Measurements from ENCODE around the gene SURF6. TPM values are rescaled to one million over a fixed set of nuclear protein-coding genes. Genes with fewer than 3 reads are reported as not detected.

SURF6 gene
- total RNA-seq, 3 donors from 2014 or later (not counting 1 experiment from before 2014, with no cell fraction given), result 13.8 to 23.5 (median 21.3) TPM

GRCh38 chr9:133361507-133362092, 25.6 kb upstream of the SURF6 start:
- Histone ChIP-seq H3K4me1 (ENCODE audit: control insufficient read depth, insufficient read depth, low read length) (peaks cover 22% of the 10 kb centered on the region), H3K9me3 (ENCODE audit: control insufficient read depth, insufficient read depth, low read length) (no peaks in the 10 kb centered on the region), H3K27ac (ENCODE audit: low read length) (no peak overlapping the region), H3K36me3 (ENCODE audit: control insufficient read depth, insufficient read depth, low read length) (peaks cover 62% of the 10 kb centered on the region), H3K27me3 (ENCODE audit: control insufficient read depth, insufficient read depth, low read length) (no peaks in the 10 kb centered on the region), H3K4me3 (ENCODE audit: low read length) (no peak overlapping the region)
- H3K36me3 Mint-ChIP-seq, result peaks cover 7% of the 10 kb centered on the region
- H3K27ac Mint-ChIP-seq, result peak overlapping the region; percentile 29 to 64
- intact Hi-C loops (cut with micrococcal nuclease), result no loop called here
- no peak overlapping the region for H3K4me3 Mint-ChIP-seq
- no peaks in the 10 kb centered on the region for H3K27me3 Mint-ChIP-seq (ENCODE audit: low read depth in 2 of 2)
- peaks cover 21 to 44% of the 10 kb centered on the region in 2 donors for H3K4me1 Mint-ChIP-seq
- no peak for DNase-seq
- TF ChIP-seq CTCF (IDR thresholded peaks at IDR 0.05), result no peak
- no peak for ATAC-seq
- no peaks in the 10 kb centered on the region for H3K9me3 Mint-ChIP-seq
- 90% methylated on average over 13 of the region's 13 CpGs for WGBS (ENCODE audit: insufficient coverage)

GRCh38 chr9:133360400-133361393, 24.7 kb upstream of the SURF6 start:
- TF ChIP-seq CTCF (IDR thresholded peaks at IDR 0.05), result no peak
- H3K4me1 ChIP-seq (ENCODE audit: control insufficient read depth, insufficient read depth, low read length), result peaks cover 26% of the 10 kb centered on the region
- peaks cover 53% of the 10 kb centered on the region for H3K36me3 ChIP-seq (ENCODE audit: control insufficient read depth, insufficient read depth, low read length)
- Mint-ChIP-seq H3K4me3 (no peak overlapping the region), H3K36me3 (peaks cover 7% of the 10 kb centered on the region), H3K27me3 (ENCODE audit: low read depth in 2 of 2) (no peaks in the 10 kb centered on the region), H3K4me1 (peaks cover 21 to 47% of the 10 kb centered on the region in 2 donors), H3K9me3 (no peaks in the 10 kb centered on the region), H3K27ac (peak overlapping the region; percentile 29 to 64)
- DNase-seq (no peak), ATAC-seq (no peak)
- 87% methylated on average over 21 of the region's 21 CpGs for WGBS (ENCODE audit: insufficient coverage)
- no peak overlapping the region for H3K27ac ChIP-seq (ENCODE audit: low read length)
- intact Hi-C loops (cut with micrococcal nuclease), result no loop called here
- no peak overlapping the region for H3K4me3 ChIP-seq (ENCODE audit: low read length)
- H3K9me3 ChIP-seq (ENCODE audit: control insufficient read depth, insufficient read depth, low read length), result no peaks in the 10 kb centered on the region
- no peaks in the 10 kb centered on the region for H3K27me3 ChIP-seq (ENCODE audit: control insufficient read depth, insufficient read depth, low read length)

- intact Hi-C loops (cut with micrococcal nuclease), result no loop called here
- Mint-ChIP-seq H3K4me1 (peaks cover 21 to 47% of the 10 kb centered on the region in 2 donors), H3K4me3 (no peak overlapping the region), H3K9me3 (no peaks in the 10 kb centered on the region), H3K36me3 (peaks cover 7% of the 10 kb centered on the region), H3K27me3 (ENCODE audit: low read depth in 2 of 2) (no peaks in the 10 kb centered on the region), H3K27ac (peak overlapping the region; percentile 77 to 87)
- no peak for TF ChIP-seq CTCF (IDR thresholded peaks at IDR 0.05)
- H3K27me3 ChIP-seq (ENCODE audit: control insufficient read depth, insufficient read depth, low read length), result no peaks in the 10 kb centered on the region
- no peaks in the 10 kb centered on the region for H3K9me3 ChIP-seq (ENCODE audit: control insufficient read depth, insufficient read depth, low read length)
- ATAC-seq, result no peak
- 89% methylated on average over 20 of the region's 20 CpGs for WGBS (ENCODE audit: insufficient coverage)
- H3K27ac ChIP-seq (ENCODE audit: low read length), result no peak overlapping the region
- peak in 1 of 2 donors; percentile 50 for DNase-seq
- H3K4me1 ChIP-seq (ENCODE audit: control insufficient read depth, insufficient read depth, low read length), result peaks cover 37% of the 10 kb centered on the region
- no peak overlapping the region for H3K4me3 ChIP-seq (ENCODE audit: low read length)
- peaks cover 43% of the 10 kb centered on the region for H3K36me3 ChIP-seq (ENCODE audit: control insufficient read depth, insufficient read depth, low read length)
Observed at GRCh38 chr9:133359399-133360175, 23.6 kb upstream of the SURF6 start.
